Upper lobe of left lung (tissue), 4 donors: ENCODE measurements around the gene RRP1B.

Experiments used
- CTCF ChIP-seq, 6 experiments: fragments of 450-650 bp in 4 of 6; fragments of 200-600 bp in 2 of 6; sonication (generic) in 2 of 6; IDR thresholded peaks; one replicate each; pipeline ENCODE4 v1.5.1; 2016 to 2019; ENCODE audit warnings: antibody characterized with exemption in 6 of 6
- EP300 ChIP-seq, 4 donors: sonication (generic); formaldehyde crosslinking; IDR thresholded peaks; one replicate each; pipeline ENCODE4 v1.5.1; 2017; ENCODE audit warnings: antibody characterized with exemption in 4 of 4, control low read depth in 2 of 4
- POLR2A ChIP-seq, 4 donors: fragments of 450-650 bp; IDR thresholded peaks; one replicate each; pipeline ENCODE4 v1.5.1; 2016 to 2017; ENCODE audit warnings: antibody characterized with exemption in 4 of 4, mild to moderate bottlenecking in 2 of 4
- POLR2AphosphoS5 ChIP-seq, 2 donors: sonication (generic); formaldehyde crosslinking; IDR thresholded peaks; one replicate each; pipeline ENCODE4 v1.5.1; 2017; ENCODE audit warnings: antibody characterized with exemption in 2 of 2

- TF ChIP-seq CTCF (IDR thresholded peaks at IDR 0.05) (no peak), EP300 (IDR thresholded peaks at IDR 0.05) (no peak), POLR2AphosphoS5 (IDR thresholded peaks at IDR 0.05) (no peak), POLR2A (IDR thresholded peaks at IDR 0.05) (no peak)
Observed at GRCh38 chr21:43663033-43663432, 3.7 kb downstream of the RRP1B start.
